GM21723 (cell line): Measurements from ENCODE around the gene INHBA.

Experiments
- ATAC-seq: cut with Tn5 transposase; IDR thresholded peaks from one replicate; pipeline ENCODE4 v1.9.1; 2021; ENCODE audit warnings: mild to moderate bottlenecking, moderate library complexity; ENCODE audit not compliant: unreplicated experiment

Gene INHBA

DNA sequence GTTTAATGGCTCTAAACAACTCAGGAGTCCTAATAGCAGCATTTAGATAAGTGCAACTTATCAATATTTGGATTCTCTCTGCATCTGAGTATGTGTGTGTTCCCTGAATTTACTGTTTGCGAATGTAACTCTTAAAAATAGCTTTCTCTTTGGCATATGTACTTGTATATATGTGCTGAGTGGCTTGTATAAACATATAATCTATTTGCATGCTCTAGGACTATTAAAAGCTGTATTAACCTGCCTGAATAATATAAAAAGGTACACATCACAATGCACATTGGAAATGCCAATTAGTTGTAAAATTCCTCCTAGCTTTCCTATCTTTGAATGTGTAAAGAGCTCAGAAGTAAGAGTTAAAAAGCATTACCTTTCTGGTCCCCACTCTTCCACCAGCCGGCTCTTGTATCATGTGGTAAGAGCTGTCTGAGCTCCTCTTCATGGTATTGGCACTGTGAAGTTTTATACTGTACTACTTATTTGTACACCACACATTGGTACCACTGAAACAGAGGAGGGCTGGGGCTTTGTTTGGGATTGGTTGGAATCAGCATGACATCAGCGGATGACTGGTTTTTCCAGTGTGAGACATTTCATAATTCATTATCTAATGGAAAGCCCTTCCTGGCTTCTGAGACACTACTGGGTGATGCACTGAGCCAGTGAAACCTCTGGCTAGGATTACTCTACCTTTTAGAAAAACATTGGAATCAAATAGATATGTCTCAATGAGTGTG, at the start of gene INHBA:
Gene INHBA (minus strand): TSS at position 456 of the 737 bp plus-strand sequence. CDS start 2,716 bp downstream, outside the sequence.
- ATAC-seq = no peak

DNA sequence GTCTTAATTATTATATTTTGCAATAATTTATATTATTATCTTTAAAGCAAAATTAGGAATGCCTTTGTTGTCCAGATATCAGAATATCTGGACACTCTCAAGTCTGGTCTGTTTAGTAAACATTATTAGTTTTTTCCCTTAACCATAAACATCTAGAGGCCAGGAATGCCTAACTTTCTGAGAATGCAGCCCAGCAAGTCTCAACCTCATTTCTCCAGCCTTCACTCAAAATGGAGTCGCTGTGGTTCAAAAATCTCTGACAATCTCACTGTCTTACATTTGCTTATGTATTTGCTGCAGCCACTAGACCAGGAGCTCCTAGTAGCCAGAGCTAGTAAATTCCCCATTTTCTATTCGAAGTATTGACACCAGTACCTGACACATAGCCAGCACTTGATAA, 49.7 kb upstream of the INHBA start:
- ATAC-seq = no peak

DNA sequence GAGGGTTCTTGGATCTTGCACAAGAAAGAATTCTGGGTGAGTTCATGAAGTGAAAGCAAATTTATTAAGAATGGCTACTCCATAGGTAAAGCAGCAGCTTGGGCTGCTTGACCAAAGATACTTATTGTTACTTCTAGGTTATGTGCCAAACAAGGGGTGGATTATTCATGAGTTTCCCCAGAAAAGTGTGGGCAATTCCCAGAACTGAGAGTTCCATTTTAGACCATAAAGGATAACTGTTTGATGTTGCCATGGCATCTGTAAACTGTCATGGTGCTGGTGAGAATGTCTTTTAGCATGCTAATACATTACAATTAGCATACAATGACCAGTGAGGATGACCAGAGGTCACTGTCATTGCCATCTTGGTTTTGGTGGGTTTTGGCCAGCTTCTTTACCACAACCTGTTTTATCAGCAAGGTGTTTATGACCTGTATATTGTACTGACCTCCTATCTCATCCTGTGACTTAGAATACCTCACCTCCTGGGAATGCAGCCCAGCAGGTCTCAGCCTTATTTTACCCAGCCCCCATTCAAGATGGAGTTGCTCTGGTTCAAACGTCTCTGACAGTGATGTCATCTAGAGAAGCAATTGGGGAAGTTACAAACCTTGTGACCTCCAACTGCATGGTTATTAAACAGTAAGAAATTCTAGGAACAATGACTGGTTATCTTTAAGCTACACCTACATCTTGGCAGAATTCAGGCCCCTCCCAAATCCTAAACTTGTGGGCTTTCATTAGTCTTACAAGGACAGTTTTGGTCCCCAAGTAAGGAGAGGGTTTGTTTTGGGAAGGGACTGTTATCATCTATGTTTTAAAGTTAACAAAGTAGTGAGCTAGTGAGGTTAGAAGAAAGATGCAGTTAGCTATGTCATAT, 48.0 kb upstream of the INHBA start:
- no peak for ATAC-seq

DNA sequence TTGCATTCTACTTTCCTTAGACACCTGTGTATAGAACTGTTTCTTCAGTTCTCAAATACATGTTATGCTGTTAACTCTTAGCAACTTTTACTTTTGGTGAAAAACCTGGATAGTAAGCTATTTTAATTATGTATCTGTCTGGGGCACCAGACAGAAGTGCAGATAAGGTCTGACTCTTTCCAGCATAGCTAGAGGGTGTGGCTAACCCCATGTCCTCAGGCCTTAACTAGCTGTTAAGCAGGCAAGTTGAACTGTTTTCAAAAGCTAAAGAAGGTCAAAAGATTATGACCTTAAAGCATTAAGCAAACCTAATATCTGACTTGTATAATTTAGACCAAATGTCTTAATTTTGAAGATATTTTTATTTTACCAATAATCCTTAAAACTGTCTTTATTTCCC, 45.1 kb upstream of the INHBA start:
- ATAC-seq = no peak

DNA sequence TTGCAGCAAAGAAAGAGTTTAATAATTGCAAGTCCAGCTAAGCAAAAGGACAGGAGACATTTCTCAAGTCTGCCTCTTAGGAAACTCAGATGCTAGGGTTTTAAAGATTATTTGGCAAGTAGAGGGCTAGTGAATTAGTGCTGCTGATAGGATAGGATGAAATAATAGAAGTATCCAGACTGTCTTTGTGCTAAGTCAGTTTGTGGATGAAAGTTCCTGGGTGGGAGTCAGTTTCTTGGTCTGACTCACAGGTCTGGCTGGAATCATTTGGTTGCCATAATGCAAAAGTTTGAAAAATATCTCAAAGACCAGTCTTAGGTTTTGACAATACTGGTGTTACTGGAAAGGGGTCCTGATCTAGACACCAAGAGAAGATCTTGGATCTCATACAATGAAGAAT, 42.6 kb upstream of the INHBA start:
- ATAC-seq = no peak

DNA sequence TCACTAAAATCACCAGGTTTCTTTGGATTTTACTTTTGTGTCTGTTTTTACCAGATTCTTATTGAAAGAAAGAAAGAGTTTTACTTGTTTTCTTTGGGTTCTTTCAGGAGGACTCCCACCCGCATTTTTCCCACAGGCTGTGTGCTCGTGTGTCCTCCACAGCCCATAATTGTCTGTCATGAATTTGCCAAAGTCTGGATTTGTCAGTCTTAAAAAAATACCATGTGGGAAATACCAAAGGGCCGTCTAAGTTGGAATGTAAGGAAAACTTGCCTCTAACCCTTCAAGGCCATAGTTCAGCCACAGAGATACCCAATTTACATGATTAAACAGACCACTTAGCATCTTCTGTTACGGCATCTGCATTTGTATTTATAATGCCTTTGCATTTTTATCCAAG, 41.3 kb upstream of the INHBA start:
- no peak for ATAC-seq

DNA sequence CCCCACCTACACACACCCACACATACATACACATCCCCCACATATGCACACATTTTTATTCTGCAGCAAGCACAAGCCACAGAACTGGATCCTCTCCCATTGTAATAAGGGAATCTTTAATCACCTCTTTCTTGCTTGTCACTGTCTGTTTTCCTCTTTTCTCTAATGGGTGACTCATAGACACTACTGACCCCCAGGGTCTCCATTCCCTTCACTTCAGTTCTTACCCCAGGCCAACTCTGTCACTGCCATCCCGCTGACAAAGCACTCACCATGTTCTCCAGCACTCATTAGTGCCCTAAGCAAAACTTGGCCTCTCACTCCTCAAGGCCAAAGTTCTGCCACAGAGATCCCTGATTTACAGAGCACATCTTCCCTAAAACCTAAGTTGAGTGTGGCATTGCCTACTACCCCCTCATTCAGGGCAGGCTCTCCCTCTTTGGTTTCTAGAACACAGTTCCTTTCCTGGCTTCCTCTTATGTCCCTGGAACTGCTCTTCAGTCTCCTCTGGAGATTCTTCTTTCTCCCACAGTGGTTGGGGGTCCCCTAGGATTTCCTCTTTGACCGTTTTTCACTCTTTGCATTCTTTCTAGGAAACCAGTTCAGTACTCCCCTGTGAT, 39.6 kb upstream of the INHBA start:
- no peak for ATAC-seq

DNA sequence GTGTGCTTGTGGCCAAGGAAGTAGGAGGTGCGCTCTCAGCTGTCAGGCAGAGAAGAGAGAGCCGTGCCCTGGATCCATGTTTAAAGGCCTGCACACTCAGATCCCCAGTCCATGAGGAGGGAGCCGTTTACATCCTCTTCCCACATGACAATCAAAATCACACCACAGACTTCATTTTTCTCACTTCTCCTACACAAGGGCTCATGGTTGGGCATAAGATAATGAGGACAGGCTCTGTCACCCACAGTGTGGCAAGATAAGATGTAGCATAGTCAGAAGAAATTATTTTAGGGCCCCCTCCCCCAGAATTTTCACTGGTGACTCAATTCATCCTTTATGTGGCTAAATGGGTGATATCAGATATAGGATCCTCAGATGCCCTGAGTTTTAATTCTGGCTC, 35.9 kb upstream of the INHBA start:
- ATAC-seq = no peak

DNA sequence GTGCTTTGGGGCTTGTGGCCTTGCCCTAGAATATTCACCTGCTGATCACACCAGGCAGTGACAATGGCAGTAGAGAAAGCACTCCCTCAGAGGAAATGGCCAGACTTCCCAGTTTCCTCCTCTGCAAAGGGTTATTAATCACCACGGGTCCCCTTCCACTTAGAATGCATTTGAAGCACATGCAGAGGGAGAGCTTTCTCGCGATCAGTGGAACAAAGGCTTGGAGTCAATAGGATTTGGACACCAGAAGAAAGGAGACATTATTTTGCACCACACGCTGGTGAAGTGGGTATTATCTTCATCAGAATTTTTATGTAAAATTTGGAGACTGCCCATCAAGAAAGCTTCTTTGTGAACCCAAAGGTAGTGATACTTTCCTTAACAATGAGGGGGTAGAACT, 35.4 kb upstream of the INHBA start:
- ATAC-seq = no peak

DNA sequence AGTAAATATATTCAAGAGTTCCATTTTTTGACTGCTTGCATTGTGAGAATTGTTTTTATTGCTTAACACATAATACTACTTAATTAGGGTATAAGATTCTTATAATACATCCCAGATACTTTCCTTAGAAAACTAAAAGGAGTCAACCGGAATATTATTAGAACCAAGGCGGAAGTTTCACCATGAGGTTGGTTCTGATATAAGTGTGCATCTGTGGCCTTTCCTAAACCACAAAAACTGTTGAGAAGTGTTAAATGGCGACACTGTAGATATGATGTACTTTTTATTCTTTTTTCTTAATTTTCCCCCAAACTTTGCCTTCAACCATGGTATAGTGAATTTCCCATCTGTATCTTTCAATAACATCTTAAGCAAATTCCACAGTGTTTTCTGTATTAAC, 32.3 kb upstream of the INHBA start:
- ATAC-seq = no peak

DNA sequence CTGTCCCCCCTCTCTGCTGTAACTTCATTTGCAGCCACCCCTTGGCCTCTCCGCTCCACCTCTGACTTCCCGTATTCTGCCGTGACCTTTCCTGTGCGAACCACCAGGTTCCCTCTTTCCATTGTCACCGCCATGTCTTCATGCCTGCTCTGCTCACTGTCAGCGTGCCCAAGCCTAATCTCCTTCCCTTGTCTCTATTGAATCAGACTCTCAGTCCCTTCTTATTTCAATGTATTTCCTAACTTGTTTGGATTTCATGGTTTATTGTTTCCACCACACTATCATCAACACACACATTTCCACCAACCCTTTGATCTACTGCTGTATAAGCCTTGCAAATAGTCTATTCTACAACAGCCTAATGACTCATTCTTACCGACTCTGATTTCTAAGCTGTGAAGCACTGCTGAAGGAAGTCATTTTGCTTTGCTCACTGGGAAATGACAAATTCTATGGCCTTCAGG, 30.0 kb upstream of the INHBA start:
- ATAC-seq = no peak

DNA sequence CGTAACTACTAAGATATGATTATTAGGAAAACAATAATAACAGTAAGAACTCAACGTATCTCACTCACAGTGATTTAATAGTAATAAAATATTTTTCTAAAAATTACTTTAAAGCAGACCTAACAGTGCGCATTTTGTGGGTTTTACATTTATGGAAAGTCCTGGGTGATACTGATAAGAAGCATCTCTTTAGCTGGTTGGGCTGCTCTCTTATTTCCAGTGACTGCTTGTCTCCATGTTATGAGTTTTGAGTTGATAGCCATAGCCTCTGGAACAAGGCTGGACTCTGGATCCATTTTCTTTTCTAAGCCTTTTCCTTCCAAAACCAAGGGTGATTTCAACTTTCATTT, 29.5 kb upstream of the INHBA start:
- ATAC-seq = no peak

DNA sequence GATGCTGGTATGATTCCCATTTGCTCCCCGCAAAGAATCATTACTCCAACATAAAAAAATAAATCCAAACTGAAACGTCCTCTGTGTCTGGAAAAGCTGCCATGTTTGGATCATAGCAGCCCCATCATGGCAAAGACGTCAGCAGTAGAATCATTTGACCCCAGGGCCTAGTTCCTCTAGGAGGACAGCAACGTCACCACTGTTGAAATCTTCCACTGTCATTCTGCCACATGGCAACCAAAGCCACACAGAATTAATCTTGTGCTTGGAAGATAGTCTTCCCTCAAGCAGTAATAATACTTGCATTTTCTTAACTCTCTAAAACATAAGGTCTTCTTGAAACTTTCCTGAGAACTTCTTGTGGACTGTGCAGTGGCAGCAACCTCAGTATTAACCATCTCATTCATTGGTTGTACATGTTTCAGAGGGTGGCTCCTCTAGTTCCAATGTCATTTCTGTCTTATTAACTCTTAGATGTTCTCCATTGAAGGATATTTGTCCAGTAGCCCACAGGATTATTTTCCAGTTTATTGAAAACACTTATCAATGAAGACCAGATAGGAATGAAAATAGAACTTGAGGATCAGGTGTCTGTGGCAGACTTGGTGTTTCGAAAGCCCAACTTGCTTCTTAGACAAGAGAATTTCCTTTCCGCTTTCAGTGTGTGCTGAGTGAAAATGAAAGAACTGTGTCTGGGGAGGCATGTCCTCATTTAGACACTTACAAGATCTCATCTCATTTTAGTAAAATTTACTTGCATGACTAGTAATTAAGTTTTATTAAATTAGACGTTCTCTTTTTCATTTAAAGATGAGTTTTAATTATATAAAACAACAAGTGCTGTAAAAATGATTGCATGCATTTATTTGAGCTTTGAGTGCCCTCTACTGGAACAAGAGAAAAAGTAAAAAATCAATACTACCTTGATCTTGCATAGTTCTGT, 28.9 kb upstream of the INHBA start:
- peak; percentile 99 for ATAC-seq

DNA sequence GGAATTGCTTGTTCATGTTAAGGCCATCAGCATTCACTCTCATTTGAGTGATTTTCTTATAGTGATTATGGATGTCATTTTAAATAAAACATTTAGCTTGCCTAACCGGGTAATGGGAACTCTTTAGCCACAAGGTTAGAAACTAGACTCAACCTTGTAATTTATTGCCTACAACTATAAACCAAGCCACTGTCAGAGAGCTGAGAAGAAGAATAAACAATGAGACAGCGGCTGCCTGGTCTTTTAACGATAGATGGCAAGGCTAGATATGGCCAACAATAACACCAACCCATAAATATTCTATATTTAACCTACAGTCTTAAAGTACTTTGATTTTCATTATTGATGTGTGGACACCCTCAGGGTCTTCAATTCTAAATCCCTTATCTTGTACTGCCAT, 27.8 kb upstream of the INHBA start:
- no peak for ATAC-seq

DNA sequence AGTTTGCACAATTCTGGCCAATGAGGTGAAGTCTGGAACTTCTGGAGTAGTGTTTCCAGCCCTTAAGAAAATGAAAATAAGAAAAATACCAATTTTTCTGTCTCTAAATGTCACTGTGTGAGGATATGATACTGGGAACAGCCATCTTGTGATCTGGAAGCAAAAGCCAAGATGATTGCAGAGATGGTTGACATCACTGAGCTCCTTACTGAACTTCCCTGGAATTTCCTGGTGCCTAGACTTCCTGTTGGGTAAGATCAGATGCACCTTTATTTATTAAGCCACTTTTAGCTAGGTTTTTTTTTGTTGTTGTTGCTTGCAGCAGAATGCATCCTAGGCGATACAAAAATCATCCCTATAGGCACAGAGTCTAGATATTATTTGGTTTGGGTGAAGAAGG, 27.3 kb upstream of the INHBA start:
- no peak for ATAC-seq

DNA sequence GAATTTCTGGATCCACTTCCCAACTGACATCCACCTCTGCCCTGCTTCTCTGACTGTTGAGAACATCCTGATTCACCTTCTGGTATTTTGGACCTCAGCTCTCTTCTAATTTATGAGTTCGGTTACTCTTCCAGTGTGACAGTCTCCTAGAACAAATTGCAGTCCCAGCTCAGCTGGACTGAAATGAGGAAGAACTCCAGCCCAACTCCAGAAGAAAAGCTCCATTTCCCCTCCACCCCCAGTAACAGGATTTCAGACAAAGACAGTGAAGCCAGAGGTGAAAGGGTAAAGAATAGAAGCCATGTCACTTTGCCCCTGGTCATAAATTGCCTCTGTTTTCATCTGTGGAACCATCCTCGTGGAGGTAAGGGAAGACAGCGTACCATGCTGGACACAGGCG, 26.2 kb upstream of the INHBA start:
- ATAC-seq = no peak

DNA sequence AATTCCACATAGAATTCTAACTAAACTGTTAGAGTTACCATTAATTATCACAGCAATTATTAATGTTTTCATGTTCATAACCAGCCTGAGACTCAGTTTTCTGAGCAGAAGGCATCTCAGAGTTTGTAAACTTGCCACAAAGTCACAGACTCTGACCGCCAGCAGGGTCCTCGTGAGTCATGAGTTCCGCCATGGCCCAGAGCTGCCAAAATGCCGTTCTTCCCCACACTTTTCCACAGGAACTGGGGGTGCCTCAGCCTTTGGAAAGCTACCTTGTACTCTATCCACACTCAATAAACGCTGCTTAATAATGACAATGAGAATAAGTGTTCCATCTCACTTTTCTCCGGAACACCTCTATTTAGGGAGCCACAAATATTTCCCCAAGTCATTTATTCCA, 22.1 kb upstream of the INHBA start:
- ATAC-seq = no peak

DNA sequence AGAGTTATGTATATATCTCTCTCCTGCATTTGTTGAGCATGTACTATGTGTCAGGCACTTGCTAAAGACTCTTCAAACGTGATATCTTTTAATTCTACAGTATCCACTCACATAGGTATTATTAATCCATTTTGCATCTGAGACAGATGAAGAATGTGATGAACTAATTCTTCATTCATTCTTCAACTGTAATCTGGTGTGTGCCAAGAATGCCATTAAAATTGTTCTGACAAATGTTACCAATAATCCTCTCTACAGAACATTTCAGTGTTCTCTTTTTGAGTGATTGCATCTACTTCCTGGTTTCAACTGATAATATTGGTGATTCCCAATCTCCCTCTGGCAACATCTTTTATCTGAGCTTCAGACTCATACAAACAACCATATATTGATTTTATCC, 18.0 kb upstream of the INHBA start:
- no peak for ATAC-seq

DNA sequence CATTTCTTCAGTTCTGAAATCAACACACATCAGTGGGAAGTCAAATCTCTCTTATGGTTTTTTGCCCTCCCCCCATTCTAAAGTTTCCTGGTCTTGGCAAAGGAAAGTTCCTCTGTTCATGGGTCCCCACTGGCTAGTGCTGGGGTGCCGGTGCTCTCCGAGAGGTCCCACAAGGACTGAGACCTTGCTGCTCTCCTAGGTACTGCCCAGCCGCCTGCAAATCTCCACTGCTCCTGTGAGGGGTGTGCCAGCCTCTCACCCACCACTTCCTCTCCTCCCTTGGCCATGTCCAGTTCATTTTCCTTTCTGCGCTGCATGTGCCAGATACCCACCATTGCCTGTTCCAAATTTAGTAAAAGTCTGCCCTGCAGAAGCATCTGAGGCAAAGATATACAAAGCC, 17.2 kb upstream of the INHBA start:
- no peak for ATAC-seq

DNA sequence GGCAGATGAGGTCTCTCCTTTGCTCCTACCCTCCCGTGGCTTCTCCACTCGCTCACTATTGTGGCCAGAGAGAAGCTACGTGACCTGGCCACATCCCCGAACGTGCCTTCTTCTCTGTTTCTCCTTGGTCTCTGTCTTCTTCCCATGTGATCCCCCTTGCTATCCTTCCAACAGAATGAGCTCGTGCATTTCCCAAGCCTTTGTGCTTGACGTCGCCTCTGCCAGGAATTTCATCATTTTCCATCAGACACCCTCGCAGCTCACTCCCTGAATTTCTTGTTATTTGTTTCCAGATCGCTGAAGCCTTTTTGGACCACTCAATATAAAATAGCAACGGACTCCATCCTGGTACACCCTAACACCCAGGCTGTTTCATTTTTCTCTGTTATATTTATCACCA, 13.8 kb upstream of the INHBA start:
- no peak for ATAC-seq

DNA sequence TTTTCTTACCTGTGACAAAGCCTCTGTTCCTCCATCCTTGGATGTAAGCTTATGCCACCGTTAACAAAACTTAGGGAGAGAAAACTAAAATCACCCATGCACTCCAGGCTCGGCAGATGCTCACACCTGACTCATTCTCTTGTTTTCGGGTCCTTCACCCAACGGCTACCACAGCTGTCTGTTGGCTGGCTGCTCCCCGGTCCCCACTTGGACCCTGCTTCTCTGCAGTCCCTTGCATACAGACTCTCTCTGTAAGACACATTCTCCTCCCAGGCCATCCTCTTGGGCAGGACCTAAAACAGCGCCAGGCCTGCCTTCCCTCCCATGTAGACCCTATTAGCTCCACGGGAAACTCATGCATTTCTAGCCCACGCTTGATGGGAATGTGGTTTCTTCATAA, 12.1 kb upstream of the INHBA start:
- ATAC-seq = no peak
